ENCODE measurements around the gene TRIO.

Gene TRIO

DNA sequence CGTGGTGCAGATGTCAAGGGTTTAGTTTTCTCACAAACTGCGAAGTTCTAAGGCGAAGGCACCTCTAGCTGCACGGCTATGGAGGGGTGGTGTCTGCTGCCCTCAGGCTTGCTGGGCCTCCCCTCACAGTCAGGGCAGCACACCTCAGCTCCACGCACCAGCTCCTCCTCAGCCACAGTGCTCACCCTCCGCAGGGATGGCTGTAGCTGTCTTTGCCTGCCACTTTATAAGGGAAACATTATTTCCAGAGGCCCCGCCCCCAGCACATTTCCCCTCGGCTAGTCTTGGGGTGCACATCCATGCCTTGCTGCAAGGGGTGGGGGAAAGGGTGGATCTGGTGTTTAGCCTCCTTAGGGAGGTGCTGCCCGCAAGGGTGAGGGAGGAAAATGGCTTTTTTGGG lies 154.6 kb downstream of the TRIO start:
- no peak for DNase-seq (ENCODE audit: low spot score)

DNA sequence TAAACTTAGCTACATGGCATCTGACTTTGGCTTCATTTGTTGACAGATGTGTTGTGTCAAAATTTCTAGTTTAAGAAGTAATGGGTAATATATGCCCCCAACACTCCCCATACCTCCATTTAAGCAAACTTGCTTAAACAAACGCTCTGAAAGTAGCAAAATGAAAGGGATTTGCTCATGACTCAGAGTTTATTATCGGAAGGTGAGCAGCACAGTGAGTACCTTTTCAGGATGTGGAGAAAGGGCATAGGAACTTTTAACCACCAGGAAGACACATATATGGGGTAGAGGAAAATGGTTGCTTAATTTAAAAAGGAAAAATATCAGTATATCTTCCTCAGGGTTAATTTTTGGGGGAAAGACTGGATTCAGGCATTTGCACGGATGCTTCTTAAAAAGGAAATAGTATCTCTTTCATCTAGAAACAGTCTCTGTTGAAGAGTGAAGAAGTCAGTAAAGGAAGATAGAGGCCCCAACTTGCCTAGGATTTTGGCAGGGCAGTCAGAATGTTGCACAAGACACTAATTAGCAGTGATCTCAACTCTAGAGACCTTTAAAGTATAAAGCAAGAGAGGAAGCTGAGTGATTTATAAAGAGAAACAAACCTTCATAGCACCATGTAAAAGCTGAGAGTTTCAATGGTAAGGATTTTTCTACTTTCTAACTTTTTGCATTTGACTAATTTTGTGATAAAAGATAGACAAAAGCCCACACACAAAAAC lies 155.1 kb downstream of the TRIO start:
- no peak for DNase-seq (ENCODE audit: low spot score)

DNA sequence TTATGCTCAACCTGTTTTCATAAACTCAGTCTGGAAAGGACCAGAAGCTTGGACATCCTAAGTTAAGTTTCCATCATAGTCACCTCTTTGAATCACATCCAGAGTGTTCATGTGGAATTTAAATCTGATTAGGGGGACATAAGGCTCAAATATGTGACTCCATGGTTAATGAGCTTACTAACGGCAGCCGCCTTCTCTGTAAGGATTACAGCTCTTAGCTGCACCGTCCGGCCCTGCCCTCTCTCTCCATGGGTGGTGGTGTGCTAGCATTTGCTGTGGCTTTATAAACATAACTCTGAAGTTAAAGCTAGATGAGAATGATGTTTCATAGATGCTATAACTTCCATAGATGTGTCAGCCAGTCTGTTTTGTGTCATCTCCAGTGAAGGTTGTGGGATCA lies 156.5 kb downstream of the TRIO start:
- DNase-seq (ENCODE audit: low spot score) = no peak

DNA sequence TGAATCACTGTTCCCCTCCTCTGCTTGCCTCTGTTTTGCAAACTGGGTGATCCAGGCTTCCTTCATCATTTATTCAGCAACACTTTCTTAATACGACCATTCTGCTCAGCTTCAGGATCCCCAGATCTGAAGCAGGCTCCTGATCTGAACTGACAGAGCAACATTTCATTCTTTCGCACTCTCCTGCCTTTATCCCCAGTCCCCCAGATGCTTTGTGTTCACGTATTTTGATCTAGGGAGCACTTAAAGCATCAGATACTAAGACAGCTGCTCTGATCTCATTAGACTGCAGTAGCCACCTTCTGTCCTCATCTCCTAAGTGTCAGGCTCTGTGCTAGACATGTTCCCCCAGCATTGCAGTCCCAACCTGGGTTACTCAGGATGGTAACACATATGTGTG lies 158.0 kb downstream of the TRIO start:
- DNase-seq (ENCODE audit: low spot score) = no peak

DNA sequence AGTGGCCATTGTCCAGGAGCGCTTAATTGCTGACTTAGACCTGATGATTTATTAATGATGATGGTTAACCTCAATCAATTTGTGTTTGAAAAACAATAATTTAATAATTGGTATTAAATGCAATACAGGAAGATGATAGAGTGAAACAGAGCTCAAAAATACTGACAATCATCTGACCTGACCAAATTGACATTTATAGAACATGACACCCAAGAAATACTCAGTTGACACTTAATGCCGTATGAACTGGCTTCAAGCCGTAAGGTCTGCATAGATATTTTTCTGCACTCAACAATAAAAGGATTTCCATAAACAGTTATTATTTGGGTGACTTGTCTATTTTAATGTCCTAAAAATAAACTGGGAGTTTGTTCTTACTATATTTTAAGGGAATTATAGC lies 159.2 kb downstream of the TRIO start:
- DNase-seq (ENCODE audit: low spot score) = no peak

DNA sequence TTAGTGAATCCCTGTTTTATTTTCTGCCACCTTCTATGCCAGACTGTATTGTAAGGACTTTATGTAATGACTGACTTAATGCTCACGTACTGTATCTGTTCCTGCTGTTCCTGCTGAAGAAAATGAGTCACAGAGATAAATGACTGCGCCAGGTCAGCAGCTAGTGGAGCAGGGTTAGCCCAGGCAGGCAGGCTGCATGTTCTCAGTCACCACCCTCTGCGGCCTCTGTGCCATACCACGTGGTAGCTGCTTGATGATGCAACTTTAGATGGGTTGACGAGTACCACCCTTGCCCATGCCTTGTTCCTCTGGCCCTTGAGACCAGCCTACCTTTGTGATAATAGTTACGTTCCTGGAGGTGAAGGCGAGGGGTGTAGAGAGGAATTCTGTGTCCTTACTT lies 161.9 kb downstream of the TRIO start:
- DNase-seq (ENCODE audit: low spot score) = no peak

DNA sequence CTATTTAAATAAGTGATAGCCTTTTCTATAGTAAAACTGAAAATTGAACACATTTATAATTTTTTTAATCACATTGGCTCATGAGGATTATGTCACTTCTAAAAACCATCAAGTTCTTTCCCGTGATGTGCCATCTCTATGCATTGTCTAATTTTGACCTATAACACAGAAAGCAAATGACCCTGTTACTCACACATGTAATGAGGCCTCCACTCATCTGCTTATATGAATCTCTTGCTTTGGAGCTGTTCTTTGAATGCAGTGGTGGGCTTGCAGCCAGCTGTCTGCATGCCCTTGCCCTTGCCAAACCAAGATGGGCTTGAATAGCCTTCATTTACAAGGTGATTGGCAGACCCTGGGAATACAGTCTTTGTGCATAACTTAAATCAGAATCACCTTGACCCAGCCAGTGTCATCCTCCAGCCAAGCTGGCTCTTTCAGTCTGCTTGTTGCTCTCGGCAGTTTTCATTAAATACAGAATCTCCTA lies 163.2 kb downstream of the TRIO start:
- DNase-seq (ENCODE audit: low spot score) = no peak

DNA sequence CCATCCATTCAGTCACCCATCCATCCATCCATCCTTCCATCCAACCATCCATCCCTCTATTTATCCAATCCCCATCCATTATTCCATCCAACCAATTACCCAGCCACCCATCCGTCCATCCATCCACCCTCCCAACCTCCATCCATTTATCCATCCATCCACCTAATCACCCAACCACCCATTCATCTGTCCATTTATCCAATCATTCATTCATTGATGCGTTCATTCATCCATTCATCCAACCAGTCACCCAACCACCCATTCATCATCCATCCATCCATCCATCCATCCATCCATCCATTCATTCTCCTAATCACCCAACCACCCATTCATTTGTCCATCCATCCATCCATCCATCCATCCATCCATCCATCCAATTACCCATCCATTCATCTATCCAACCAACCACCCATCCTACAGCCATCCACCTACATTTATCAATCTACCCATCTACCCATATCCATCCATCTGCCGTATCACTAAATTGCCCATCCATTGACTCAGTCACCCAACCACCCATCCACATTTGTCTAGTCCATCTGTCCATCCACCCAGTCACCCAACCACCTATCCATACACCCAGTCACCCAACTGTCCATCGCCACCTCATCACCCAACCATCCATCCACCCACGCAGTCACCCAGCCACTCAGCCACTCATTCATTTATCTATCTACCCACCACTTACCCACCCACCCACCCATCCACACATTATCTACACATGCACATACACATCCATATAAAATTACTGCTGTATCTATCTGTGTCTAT lies 165.4 kb downstream of the TRIO start:
- no peak for DNase-seq (ENCODE audit: low spot score)

DNA sequence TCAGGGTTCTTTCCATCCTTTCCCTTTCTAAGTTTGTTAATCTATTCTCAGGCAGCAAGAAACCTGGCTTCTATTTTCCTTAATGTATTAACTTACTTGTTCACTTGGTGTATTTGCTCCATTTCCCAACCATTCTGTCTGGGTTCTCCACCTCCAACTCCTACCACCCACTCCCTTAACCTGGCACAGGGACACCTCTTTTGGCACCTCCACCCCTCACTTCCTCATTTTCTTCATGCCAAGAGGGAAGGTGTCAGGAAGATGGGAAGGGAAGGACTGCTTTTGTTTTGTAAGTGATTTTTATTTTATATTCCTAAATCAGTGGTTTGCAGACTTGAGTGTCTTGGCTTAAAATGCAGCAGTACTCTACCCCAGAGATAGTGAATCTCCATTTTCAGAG lies 166.1 kb downstream of the TRIO start:
- no peak for DNase-seq (ENCODE audit: low spot score)

DNA sequence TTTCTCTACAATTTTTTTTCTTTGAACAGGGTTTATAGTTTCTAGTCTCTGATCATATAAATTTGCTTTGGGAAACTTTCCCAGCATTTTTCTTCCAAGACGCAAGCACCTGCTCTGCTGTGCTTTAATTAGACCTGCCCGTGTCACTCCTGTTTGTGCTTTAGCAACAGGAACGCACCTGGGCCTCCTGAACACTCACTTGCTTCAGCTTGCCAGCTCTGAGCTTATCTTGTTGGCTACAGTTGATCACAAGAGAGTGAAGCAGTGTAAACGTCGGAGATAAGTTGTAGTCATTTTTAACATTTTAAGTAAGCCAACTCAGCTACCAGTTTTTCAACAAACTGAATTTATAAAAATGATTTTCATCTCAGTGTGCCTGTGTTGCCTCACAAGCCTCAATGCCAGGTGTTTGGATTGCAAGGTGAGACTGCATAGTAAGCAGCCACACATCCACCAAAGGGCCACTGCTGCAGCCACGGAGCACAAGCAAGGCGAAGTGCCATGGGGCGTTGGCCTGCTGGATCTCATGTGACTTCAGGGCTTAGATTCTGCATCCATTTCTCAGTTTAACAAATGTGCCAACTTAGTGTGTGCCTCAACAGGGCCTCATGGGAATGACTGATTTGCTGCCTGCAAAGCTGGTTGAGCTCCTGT lies 166.9 kb downstream of the TRIO start:
- DNase-seq (ENCODE audit: low spot score) = no peak

DNA sequence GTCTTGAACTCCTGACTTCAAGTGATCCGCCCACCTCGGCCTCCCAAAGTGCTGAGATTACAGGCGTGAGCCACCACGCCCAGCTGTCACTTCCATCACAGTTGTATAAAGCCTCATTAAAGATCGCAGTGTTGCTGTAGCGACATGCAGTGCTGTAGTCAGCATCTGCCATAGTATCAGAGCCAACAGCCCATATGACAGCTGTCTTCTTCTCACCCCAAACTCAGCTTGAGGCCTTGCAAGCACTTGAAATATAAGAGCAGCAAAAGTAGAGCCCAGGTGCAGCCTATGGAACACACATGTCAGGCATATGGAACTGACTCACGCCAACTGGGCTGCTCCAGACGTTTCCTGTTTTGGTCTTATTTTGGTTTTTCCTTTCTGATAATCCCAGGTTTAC lies 167.8 kb downstream of the TRIO start:
- DNase-seq (ENCODE audit: low spot score) = no peak

DNA sequence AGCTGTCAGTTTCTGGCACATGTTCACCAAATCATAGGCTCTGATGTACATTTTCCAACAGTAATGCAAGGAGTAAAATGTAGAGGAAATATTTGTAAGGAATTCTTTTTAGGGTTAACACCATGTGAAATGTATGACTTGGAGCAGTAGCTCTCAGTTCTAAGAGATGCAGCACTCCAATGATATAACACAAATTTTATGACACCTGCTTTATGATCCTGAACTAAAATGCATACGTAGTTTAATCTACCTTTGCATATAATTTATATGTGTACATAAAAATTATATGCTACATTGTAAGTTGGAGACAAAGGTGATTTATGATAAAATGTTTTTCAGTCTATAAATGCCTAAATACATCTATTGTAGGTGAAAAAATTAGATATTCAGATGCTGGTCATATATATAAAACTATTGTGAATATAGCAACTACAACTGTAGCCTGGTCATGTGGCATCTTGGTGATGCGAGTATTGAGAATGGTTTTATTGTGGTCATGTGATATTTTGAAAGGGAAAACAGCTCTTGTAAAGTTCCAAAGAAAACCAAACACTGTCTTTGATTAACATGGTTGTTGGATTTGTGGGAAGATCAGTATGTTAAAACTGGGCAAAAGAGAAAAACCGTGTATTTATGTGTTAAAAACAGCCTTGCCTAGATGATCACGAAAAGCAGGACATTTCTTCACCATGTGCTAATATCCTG lies 171.0 kb downstream of the TRIO start:
- no peak for DNase-seq (ENCODE audit: low spot score)

DNA sequence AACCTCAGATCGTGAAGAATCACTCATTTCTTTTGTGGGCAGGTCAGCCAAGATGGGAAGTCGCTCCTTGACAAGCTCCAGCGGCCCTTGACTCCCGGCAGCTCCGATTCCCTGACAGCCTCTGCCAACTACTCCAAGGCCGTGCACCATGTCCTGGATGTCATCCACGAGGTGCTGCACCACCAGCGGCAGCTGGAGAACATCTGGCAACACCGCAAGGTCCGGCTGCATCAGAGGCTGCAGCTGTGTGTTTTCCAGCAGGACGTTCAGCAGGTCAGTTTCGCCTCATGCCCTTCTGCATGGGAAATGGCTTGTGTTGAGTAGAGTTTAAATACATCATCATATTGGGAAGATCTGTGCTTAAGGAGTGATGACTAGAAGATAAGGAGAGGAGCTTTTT lies 173.3 kb downstream of the TRIO start:
- DNase-seq (ENCODE audit: low spot score) = no peak

DNA sequence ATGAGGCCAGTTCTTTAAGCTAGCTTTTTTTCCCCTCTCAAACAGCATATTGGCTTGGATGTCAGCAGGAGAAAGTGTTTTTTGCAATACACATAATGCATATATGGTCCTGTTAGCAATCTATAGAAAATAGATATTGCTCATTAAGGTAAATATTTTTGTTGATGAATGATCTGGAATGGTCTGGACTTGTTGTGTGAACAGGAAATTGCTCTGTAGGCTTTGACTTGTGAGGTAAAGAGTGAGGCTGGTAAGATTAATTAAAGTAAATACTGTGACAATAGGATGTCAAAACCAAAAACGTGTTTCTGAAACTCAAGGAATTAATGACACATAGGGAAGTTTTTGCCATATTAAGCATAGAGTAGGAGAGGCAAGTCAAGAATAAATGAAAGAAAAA lies 176.0 kb downstream of the TRIO start:
- no peak for DNase-seq (ENCODE audit: low spot score)

DNA sequence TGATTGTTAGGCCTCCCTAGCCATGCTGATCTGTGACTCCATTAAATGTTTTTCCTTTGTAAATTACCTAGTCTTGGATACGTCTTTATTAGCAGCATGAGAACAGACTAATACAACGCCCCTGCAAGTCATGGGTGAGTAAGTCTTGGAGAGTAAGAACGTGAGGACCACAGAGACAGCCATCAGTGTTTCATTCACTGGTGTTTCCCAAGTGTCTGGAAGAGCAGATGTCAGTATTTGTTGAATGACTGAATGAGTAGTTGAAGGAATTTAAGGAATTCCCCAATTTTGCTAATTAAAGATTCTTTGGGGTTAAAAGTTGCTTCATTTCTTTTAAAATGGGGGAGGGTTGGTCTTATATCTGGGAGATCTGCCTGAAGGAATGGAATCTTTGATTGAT lies 178.8 kb downstream of the TRIO start:
- DNase-seq (ENCODE audit: low spot score) = no peak

DNA sequence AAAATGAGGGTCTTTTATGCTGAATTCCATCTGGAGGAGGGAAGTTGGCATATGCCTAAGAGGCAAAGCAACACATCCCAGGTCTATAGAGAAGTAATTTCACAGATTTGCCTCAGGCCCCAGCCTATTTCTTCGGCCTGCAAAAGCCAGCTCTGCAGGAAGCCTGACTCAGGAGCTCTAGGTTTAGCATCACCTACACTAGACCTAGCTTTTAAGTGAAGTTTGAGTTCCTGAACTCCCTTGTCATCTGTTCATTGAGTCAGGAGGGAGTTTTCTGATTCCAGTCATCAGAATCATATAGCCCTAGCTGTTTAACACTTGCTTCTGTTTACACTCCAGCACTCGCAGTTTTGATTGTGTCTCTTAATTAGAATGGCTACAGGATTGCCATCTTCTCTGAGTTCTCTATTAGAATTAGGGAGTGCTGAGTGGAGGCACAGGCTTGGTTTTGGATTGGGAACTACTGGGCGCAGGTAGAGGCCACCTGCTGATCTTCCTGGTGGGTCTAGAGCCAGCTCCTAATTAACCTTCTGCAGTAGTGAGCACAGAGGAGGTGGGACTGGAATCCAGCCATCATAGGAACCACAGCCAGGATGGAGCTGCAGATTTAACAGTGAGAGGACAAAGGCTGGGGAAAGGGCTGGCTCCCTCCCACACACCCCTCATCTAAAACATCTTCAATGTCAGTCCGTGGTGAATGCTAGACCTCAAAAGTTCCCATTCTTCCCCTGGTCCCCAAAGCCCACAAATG lies 179.5 kb downstream of the TRIO start:
- no peak for DNase-seq (ENCODE audit: low spot score)

DNA sequence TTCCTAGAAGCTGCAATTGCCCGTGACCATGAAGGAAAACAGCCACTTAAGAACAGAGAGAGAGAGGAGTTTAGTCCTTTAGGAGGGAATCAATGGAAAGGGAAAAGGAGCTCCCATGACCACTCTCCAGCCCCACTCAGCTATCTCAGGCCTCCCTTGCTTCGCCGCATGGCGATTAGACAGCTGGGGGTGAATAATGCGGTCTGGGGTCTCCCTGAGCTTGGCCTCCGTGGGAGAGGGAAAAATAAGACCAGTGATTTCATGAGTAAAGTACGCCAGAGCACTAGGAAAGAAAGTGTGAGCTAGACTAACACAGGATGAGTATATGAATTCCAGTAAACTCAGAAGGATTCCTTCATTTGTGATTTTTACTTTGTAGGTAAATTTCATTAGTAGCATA lies 180.3 kb downstream of the TRIO start:
- no peak for DNase-seq (ENCODE audit: low spot score)

DNA sequence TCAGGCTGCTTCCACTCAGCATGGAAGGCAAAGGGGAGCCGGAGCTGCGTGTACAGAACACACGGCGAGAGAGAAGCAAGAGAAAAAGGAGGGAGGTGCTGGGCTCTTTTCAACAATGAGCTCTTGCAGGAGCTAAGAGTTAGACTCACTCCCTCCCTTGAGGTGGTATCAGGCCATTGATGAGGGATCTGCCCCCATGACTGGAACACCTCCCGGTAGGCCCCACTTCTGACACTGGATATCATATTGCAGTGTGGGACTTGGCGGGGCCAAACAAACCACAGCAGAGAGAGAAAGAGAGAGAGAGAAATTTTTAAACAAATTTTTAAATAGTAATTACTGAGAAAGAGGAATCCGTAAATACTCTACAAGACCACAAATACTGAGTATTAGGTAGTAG lies 182.2 kb downstream of the TRIO start:
- DNase-seq (ENCODE audit: low spot score) = no peak

DNA sequence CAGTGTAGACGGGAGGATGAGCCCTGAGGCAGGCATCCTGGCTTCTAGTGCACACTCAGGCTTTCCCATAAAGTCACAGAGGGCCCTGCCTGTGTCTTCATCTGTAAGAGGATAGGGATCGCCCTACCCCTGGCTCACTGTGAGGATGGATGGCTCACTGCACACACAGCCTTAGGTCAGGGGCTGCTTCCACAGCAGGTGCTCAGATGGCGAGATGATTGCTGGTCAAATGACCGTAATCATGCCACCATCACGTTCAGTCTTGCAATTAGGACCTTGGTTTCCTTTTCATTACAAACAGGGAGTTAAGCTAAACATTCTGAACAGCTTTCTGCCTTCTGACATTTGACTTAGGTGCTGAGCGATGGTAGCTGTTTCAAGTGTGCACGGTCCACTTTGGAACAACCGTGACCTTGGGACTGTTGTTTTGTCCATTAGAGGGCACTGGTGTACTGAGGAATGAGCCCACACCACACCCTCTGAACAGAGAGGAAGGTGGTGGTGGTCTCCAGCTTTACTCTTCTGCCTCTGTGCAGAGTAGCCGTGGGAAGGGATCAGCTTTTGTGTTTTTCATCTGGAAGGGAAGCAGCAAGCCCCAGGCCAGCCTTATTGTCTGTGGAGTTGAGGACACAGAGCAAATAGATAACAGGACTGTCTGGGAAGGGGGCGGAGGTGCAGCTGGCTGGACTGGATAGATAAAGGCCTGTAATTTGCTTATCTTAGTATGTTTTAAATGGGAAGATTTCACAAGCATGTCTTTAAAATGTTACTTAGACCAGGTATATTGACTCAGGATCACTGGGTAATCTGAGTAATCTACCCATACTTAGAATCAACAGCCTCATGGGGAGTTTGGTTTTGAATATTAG lies 183.1 kb downstream of the TRIO start:
- DNase-seq (ENCODE audit: low spot score) = no peak

DNA sequence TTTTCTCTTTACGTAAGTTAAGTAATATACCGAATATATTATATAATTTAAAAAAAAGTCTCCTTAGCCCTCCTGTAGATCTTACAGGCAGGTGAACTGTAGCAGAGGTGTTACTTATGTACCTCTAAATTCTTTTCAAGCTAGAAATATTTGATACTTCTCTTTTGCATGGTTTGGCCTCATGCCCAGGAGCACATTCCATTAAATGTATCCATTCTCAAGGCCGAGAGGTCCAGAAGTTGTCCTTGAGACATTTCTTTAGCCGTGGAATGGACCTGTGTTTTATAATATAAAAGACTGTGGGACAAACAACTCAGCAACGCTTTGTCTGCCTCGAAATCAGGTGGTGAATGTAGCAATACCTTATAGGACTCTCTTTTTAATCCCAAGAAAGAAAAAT lies 184.5 kb downstream of the TRIO start:
- DNase-seq (ENCODE audit: low spot score) = no peak

DNA sequence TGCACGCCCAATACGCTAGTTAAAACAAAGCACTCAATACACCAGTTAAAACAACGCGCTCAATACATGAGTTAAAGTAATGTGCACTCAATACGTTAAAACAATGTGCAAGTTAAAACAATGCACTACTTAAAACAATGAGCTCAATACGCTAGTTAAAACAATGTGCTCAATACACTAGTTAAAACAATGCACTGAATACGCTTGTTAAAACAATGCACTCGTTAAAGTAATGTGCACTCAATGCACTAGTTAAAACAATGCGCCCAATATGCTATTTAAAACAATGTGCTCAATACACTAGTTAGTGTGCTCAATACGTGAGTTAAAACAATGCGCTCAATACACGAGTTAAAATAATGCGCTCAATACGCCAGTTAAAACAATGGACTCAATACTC lies 185.0 kb downstream of the TRIO start:
- no peak for DNase-seq (ENCODE audit: low spot score)
